NOMO-1 treated with DMSO at 0.1 percent for 48 hours (cell line): ENCODE data around the gene PCSK2.

Experiments
- DNase-seq: peaks from one replicate; lab custom pipeline; 2025; ENCODE audit not compliant: unreplicated experiment; lab: John Stamatoyannopoulos, UW

Gene PCSK2

DNA sequence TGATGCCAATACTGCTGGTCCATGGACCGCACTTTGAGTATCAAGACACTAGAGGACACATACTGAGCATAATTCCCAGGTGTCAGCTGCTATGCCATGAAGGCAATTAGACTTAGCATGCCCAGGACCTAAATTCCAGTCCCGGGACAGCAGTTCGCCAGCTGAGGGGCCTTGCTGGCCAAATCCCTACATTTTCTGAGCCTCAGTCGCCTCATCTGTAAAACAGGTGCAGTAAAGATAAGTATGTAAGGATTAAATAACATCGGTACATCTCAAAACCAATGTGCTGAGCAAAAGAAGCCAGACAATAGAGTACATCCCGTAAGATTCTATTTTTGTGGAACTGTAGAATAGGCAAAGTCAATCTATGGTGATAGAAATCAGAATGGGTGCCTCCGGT, 303.3 kb downstream of the PCSK2 start:
- no peak for DNase-seq

DNA sequence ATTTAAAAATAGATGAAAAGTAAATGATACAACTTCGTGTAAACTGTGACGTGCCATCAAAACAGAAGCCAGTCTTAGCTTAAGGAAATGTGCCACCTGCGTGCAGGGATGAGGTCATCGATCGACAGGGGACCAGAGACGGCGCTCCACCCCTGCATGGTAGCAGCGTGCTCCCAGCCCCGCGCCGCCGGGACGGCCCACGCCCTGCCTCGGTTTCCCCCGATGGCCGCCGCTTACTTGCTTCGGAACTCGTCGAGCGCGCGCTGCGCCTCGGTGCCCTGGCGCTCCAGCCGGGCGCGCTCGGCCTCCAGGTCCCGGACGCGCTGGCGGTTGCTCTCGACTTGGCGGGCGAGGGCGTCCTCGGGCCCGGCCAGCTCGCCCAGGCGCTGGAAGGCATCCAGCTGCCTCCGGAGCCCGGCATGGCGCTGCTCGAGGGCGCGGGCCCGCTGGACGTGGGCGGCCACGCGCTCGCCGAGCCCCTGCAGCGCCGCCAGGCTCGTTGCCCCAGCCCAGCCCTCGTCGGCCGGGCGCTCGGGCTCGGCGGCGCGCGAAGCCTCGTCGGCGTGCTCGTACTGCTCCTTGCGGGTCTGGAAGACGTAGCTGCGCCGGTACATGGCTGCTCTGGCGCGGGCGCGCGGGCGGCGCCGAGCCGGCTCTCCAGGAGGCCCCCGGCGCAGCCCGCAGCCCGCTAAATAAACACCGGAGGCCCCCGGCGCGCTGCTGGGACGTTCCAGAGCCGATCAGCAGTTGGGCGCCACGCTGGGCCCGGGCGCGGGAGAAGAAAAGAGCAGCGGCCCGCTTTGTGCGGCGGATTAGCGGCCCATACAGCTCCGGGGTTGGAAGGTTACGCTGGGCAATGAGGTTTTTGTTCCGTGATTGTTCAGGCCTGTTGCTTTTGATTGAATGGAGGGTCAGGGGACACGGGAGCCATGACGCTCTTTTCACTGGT, 304.1 kb downstream of the PCSK2 start, which contains the start of gene BFSP1:
TSS of gene BFSP1 (minus strand) at position 664 of the 949 bp plus-strand sequence. CDS start at position 614, 50 bp downstream.
- peak; percentile 30 for DNase-seq

- no peak for DNase-seq
Observed at GRCh38 chr20:17531665-17532025, 304.8 kb downstream of the PCSK2 start.

DNA sequence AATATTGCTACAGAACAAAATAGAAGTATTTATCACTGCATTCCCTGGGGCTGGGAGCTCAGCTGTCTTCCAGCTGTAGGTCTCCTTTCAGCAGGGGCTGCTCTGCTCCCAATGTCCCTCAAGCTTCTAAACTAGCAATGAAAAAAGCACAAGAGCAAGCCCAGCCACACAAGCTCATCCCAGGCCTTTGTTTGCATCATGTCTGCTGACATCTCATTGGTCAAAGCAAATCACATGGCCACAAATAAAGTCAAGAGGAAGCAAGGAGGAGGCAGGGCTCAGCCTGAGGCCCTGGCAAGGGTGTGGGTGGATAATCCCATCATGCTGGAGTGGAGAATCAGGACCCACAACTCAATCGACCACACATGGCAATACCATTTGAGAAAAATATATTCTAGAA, 306.6 kb downstream of the PCSK2 start:
- peak; percentile 23 for DNase-seq

GRCh38 chr20:17534077-17534476, 307.2 kb downstream of the PCSK2 start:
- no peak for DNase-seq
